HG03342 (cell line): ENCODE results near the gene TBCB.
"Not testable (repeated sequence)": the region's sequence is repeated elsewhere in the genome, so short reads cannot be mapped to it uniquely, and the experiment has no call there.

Source experiments
- ATAC-seq: cut with Tn5 transposase; IDR thresholded peaks from one replicate; pipeline ENCODE4 v1.9.1; 2021; ENCODE audit warnings: mild to moderate bottlenecking, moderate library complexity; ENCODE audit not compliant: unreplicated experiment

Gene TBCB

DNA sequence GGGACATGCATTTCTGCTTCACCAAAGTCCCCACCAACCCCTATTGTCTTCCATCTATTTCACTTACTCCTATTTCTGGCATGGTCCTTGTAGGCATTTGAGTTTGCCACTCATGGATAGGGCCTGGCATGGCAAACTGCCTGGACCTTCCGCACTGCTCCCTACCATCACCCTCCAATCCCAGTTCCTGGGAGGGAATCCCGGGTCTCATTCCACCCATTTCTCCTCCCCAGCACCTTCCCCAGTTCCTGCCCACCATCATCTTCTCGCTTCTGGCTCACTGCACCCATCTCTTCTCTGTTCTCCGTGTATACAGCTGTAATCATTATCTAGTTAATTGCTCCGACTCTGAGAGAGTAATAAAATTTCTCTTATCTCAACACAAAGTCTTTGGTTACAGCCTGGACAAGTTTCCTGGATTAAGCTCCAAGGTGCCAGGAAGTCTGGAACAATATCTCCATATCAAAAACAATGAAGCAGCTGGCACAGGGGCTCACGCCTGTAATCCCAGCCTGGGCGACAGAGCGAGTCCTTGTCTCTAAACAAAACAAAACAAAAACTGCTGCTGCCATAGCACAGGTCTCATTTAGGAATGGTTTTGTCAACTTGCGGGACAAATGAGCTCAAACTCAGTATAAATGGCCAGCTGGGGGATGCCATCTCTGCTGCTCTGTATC is 54.0 kb downstream of the TBCB start:
- ATAC-seq: no peak

DNA sequence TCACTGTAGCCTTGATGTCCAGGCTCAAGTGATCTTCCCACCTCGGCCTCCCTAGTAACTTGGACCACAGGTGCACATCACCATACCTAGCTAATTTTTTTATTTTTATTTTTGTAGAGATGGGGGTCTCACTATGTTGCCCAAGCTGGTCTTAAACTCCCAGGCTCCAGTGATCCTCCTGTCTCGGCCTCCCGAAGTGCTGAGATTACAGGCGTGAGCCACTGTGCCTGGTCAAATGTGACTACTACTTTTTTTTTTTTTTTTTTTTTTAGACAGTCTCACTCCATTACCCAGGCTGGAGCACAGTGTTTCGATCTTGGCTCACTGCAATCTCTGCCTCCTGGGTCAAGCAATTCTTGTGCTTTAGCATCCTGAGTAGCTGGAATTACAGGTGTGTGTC is 57.6 kb downstream of the TBCB start:
- no peak for ATAC-seq

DNA sequence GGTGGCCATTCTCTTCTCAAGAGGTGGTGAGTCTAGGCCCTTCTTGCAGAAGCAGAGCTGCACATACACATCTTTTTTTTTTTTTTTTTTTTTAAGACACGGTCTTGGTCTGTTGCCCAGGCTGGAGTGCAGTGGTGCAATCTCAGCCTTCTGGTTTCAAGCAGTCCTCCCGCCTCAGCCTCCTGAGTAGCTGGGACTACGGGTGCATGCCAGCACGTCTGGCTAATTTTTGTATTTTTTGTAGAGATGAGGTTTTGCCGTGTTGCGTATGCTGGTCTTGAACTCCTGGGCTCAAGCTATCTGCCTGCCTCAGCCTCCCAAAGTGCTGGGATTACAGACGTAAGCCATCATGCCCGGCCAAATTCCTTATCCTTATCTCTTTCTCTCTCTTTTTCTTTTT is 58.6 kb downstream of the TBCB start:
- not testable (repeated sequence) for ATAC-seq
